GM12891 (cell line): ENCODE data around the gene TMCO1.

Experiments
- PAX5 ChIP-seq: IDR thresholded peaks from 2 replicates; pipeline ENCODE4 v1.6.1; 2011; ENCODE audit warnings: low read length, moderate library complexity, mild to moderate bottlenecking; ENCODE audit not compliant: insufficient read depth, severe bottlenecking
- POLR2A ChIP-seq: IDR thresholded peaks from 2 replicates; pipeline ENCODE4 v1.6.1; 2011; ENCODE audit warnings: low read depth, low read length, control low read depth
- POLR2AphosphoS5 ChIP-seq: IDR thresholded peaks from 2 replicates; pipeline ENCODE4 v1.6.1; 2011; ENCODE audit warnings: low read depth, low read length, control low read depth
- POU2F2 ChIP-seq: IDR thresholded peaks from 2 replicates; pipeline ENCODE4 v1.6.1; 2011; ENCODE audit warnings: low read depth, mild to moderate bottlenecking, control low read depth, low read length, moderate library complexity
- SPI1 ChIP-seq: IDR thresholded peaks from 2 replicates; pipeline ENCODE4 v1.6.1; 2011; ENCODE audit warnings: low read depth, low read length, control low read depth
- TAF1 ChIP-seq: IDR thresholded peaks from 2 replicates; pipeline ENCODE4 v1.6.1; 2011; ENCODE audit warnings: low read depth, low read length, control low read depth

DNA sequence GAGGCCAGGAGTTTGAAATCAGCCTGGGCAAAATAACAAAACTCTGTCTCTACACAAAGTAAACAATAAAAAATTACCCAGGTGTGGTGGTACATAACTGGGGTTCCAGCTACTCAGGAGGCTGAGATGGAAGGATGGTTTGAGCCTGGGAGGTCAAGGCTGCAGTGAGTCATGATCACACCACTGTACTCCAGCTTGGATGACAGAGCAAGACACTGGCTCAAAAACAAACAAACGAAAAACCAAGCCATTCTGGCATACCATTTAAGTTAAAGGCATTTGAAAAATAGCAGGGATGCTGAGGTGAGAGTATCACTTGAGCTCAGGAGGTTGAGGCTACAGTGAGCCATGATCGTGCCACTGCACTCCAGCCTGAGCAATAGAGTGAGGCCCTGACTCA lies 65.0 kb downstream of the TMCO1 start:
- TF ChIP-seq POLR2A (no peak), POLR2AphosphoS5 (no peak), TAF1 (no peak), POU2F2 (no peak), PAX5 (no peak), SPI1 (no peak)
